ENCODE data around the gene NR4A1.

GRCh38 chr12:52019113-52019770 is 32.0 kb upstream of the NR4A1 start:
- TF ChIP-seq CREM (IDR thresholded peaks at IDR 0.05; ENCODE audit: low read depth) (no peak), POLR2AphosphoS5 (IDR thresholded peaks at IDR 0.05; ENCODE audit: control insufficient read depth, insufficient read depth, low read depth, low read length) (no peak), FOXK2 (conservative IDR thresholded peaks at IDR 0.05 in 1 of 2, IDR thresholded peaks at IDR 0.05 in 1 of 2; ENCODE audit: low read depth in 2 of 2) (no peak), CTCF (IDR thresholded peaks at IDR 0.05 in 2 of 3, conservative IDR thresholded peaks at IDR 0.05 in 1 of 3; ENCODE audit: insufficient read depth in 2 of 3, low read depth in 1 of 3, low read length in 3 of 3) (no peak), SETDB1 (IDR thresholded peaks at IDR 0.05; ENCODE audit: low read length) (no peak), SOX6 (IDR thresholded peaks at IDR 0.05) (no peak), ETS1 (conservative IDR thresholded peaks at IDR 0.05; ENCODE audit: control insufficient read depth, low read depth, low read length) (no peak), HNRNPUL1 (IDR thresholded peaks at IDR 0.05; ENCODE audit: low read length) (no peak), NFRKB (IDR thresholded peaks at IDR 0.05; ENCODE audit: low read depth) (no peak), NR1H2 (CRISPR knock-in tag; IDR thresholded peaks at IDR 0.05) (no peak), CHD1 (IDR thresholded peaks at IDR 0.05; ENCODE audit: low read length) (no peak)
- TF ChIP-seq, protein P1, sequence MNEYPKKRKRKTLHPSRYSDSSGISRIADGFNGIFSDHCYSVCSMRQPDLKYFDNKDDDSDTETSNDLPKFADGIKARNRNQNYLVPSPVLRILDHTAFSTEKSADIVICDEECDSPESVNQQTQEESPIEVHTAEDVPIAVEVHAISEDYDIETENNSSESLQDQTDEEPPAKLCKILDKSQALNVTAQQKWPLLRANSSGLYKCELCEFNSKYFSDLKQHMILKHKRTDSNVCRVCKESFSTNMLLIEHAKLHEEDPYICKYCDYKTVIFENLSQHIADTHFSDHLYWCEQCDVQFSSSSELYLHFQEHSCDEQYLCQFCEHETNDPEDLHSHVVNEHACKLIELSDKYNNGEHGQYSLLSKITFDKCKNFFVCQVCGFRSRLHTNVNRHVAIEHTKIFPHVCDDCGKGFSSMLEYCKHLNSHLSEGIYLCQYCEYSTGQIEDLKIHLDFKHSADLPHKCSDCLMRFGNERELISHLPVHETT (CRISPR knock-in tag; conservative IDR thresholded peaks at IDR 0.05 in 1 of 2, IDR thresholded peaks at IDR 0.05 in 1 of 2): no peak

Measured in K562 (cell line).